IMR-90 (cell line): Measurements from ENCODE around the gene MGST2. TPM values are rescaled to one million over a fixed set of nuclear protein-coding genes. Genes with fewer than 3 reads are reported as not detected.

Experiments
- ATAC-seq: fragments of 200-7000 bp; cut with Tn5 transposase; 2 replicates; pipeline ENCODE4 v1.9.1; 2020; ENCODE audit warnings: low read depth, mild to moderate bottlenecking, moderate library complexity
- BruUV-seq: library from RNA; stranded (reverse); fragments of 400-500 nt; replicated peaks from 2 replicates; lab custom pipeline; 2021; lab: Mats Ljungman, UMichigan
- CTCF ChIA-PET: fragments of 300-600 bp; formaldehyde crosslinking; extraction: SDS; loops from one replicate; lab custom pipeline; 2021; ENCODE audit warnings: antibody characterized with exemption; lab: Yijun Ruan, JAX
- POLR2A ChIA-PET: fragments of 300-600 bp; sonication (Branson Sonifier 250); formaldehyde crosslinking; loops from one replicate; lab custom pipeline; 2022; ENCODE audit warnings: antibody characterized with exemption; ENCODE audit not compliant: unreplicated experiment; lab: Charles Lee
- DNase-seq: peaks from one replicate; pipeline ENCODE4 v3.0.0; 2013
- H2AFZ ChIP-seq: replicated peaks from 2 replicates; pipeline ENCODE3; 2013; ENCODE audit warnings: low read length, mild to moderate bottlenecking; ENCODE audit not compliant: poor library complexity
- H2AK5ac ChIP-seq: 2 replicates; pipeline ENCODE4 v1.6.1; 2013; ENCODE audit warnings: low read depth, low read length, inconsistent platforms
- H2AK9ac ChIP-seq: replicated peaks from 2 replicates; pipeline ENCODE3; 2013; ENCODE audit warnings: mild to moderate bottlenecking, low read depth, low read length, moderate library complexity; ENCODE audit not compliant: poor library complexity
- H2BK120ac ChIP-seq: 2 replicates; pipeline ENCODE4 v1.6.1; 2013; ENCODE audit warnings: low read depth, low read length, inconsistent platforms
- H2BK15ac ChIP-seq: 3 replicates; pipeline ENCODE4 v1.6.1; 2013; ENCODE audit warnings: low read depth, low read length, inconsistent platforms
- H2BK20ac ChIP-seq: 2 replicates; pipeline ENCODE4 v1.6.1; 2013; ENCODE audit warnings: low read depth, mild to moderate bottlenecking, inconsistent platforms, low read length, moderate library complexity
- H2BK5ac ChIP-seq: 2 replicates; pipeline ENCODE4 v1.6.1; 2013; ENCODE audit warnings: mild to moderate bottlenecking, low read depth, low read length, inconsistent platforms; ENCODE audit not compliant: poor library complexity, severe bottlenecking
- H3K14ac ChIP-seq: replicated peaks from 2 replicates; pipeline ENCODE4 v1.6.1; 2013; ENCODE audit warnings: low read depth, low read length, inconsistent platforms
- H3K18ac ChIP-seq: 2 replicates; pipeline ENCODE4 v1.6.1; 2013; ENCODE audit warnings: low read depth, low read length, control low read depth
- H3K23ac ChIP-seq: 2 replicates; pipeline ENCODE4 v1.6.1; 2013; ENCODE audit warnings: low read depth, low read length, inconsistent platforms
- H3K27ac ChIP-seq: 2 replicates; pipeline ENCODE4 v1.5.1; 2013; ENCODE audit warnings: mild to moderate bottlenecking, control low read depth, low read length; ENCODE audit not compliant: insufficient read depth
- H3K27me3 ChIP-seq: 2 replicates; pipeline ENCODE4 v1.6.1; 2013; ENCODE audit warnings: low read length; ENCODE audit not compliant: control insufficient read depth, insufficient read depth
- H3K36me3 ChIP-seq: 2 replicates; pipeline ENCODE4 v1.6.1; 2013; ENCODE audit warnings: low read length, mixed read lengths; ENCODE audit not compliant: control insufficient read depth, insufficient read depth
- H3K4ac ChIP-seq: 2 replicates; pipeline ENCODE4 v1.6.1; 2013; ENCODE audit warnings: low read depth, low read length, inconsistent platforms
- H3K4me1 ChIP-seq: 2 replicates; pipeline ENCODE4 v1.6.1; 2013; ENCODE audit warnings: low read length, mixed read lengths; ENCODE audit not compliant: control insufficient read depth, insufficient read depth
- H3K4me2 ChIP-seq: 2 replicates; pipeline ENCODE4 v1.6.1; 2013; ENCODE audit warnings: low read depth, mild to moderate bottlenecking, control low read depth, low read length, moderate library complexity
- H3K4me3 ChIP-seq: 2 replicates; pipeline ENCODE4 v1.5.1; 2013; ENCODE audit warnings: low read depth, mild to moderate bottlenecking, control low read depth, low read length, moderate library complexity; ENCODE audit not compliant: insufficient read depth
- H3K56ac ChIP-seq: 2 replicates; pipeline ENCODE4 v1.6.1; 2013; ENCODE audit warnings: low read length, inconsistent platforms; ENCODE audit not compliant: insufficient read depth; ENCODE audit errors: extremely low read depth
- H3K79me1 ChIP-seq, 2 experiments: 2 replicates each; pipeline ENCODE4 v1.6.1; 2013; ENCODE audit warnings: low read length in 2 of 2, inconsistent platforms in 1 of 2, low read depth in 1 of 2
- H3K9ac ChIP-seq: 2 replicates; pipeline ENCODE4 v1.6.1; 2013; ENCODE audit warnings: low read depth, low read length, control low read depth
- H3K9me1 ChIP-seq: 2 replicates; pipeline ENCODE4 v1.6.1; 2013; ENCODE audit warnings: low read length, inconsistent platforms; ENCODE audit not compliant: insufficient read depth
- H3K9me3 ChIP-seq: 2 replicates; pipeline ENCODE4 v1.6.1; 2013; ENCODE audit warnings: low read length; ENCODE audit not compliant: control insufficient read depth, insufficient read depth
- H4K20me1 ChIP-seq: 2 replicates; pipeline ENCODE4 v1.6.1; 2013; ENCODE audit warnings: low read length, inconsistent platforms; ENCODE audit not compliant: insufficient read depth
- H4K5ac ChIP-seq: 2 replicates; pipeline ENCODE4 v1.6.1; 2013; ENCODE audit warnings: mild to moderate bottlenecking, low read depth, low read length, control low read depth
- H4K8ac ChIP-seq, 2 experiments: 2 replicates each; pipeline ENCODE4 v1.6.1; 2013; ENCODE audit warnings: low read depth in 2 of 2, low read length in 2 of 2, control low read depth in 1 of 2, inconsistent platforms in 1 of 2
- H4K91ac ChIP-seq: 2 replicates; pipeline ENCODE4 v1.6.1; 2013; ENCODE audit warnings: low read depth, low read length, inconsistent platforms; ENCODE audit not compliant: insufficient read depth
- RAD21 ChIP-seq: IDR thresholded peaks from 2 replicates; pipeline ENCODE4 v1.6.1; 2012; ENCODE audit warnings: low read length, improper control_type of control experiment
- WGBS, 2 experiments: methylation state at CpG; one replicate each; pipeline versions ENCODE4 v1.1.5 to v1.1.7; 2013; ENCODE audit warnings: missing lambda C conversion rate in 2 of 2; ENCODE audit not compliant: insufficient read length in 1 of 2; ENCODE audit errors: extremely low coverage in 2 of 2; 5-methylcytosine and 5-hydroxymethylcytosine counted together
- dilution Hi-C: fragments of 300-500 bp; cut with HindIII; formaldehyde crosslinking; loops from one replicate; pipeline ENCODE4 v1.14.3; 2018; ENCODE audit warnings: low sequenced_read_pairs; ENCODE audit not compliant: unreplicated experiment
- in situ Hi-C: fragments of 300-500 bp; cut with MboI; formaldehyde crosslinking; loops from 3 replicates; pipeline ENCODE4 v1.14.3; 2019; ENCODE audit warnings: low sequenced_read_pairs, inconsistent platforms, mixed read lengths
- intact Hi-C: fragments of 100-400 bp; cut with micrococcal nuclease; formaldehyde crosslinking; loops from 2 replicates; pipeline ENCODE4 v1.10.0; 2022
- polyA plus RNA-seq, 3 experiments: library from polyadenylated mRNA; depleted of rRNA; stranded (reverse); fragments of >200 nt; gene quantifications; 2 replicates each; pipeline ENCODE4 v1.2.3, GENCODE V29; 2012; ENCODE audit warnings: low replicate concordance in 1 of 3
- total RNA-seq: library from RNA; depleted of rRNA; stranded (reverse); fragments of >200 nt; gene quantifications from 2 replicates; pipeline ENCODE4 v1.2.3, GENCODE V29; 2012

MGST2 gene
- total and polyA plus RNA-seq, 2 of the 4 experiments (the other 2 are of a cell fraction), result 4.8 to 10.5 TPM

- Histone ChIP-seq H3K9ac (no peak overlapping the region), H3K4me2 (no peak overlapping the region), H3K4me3 (no peak overlapping the region), H3K14ac (no peak overlapping the region), H3K27me3 (no peaks in the 10 kb centered on the region), H4K20me1 (no peaks in the 10 kb centered on the region), H3K56ac (no peak overlapping the region), H3K79me1 (no peaks in the 10 kb centered on the region), H2BK120ac (no peak overlapping the region), H4K8ac (no peak overlapping the region), H3K9me1 (no peaks in the 10 kb centered on the region), H2BK20ac (no peak overlapping the region), H3K18ac (no peak overlapping the region), H4K5ac (no peak overlapping the region), H4K91ac (no peak overlapping the region), H3K9me3 (no peaks in the 10 kb centered on the region), H2AK5ac (no peak overlapping the region), H3K4ac (no peak overlapping the region), H3K36me3 (no peaks in the 10 kb centered on the region), H3K23ac (no peak overlapping the region), H3K4me1 (no peaks in the 10 kb centered on the region), H2BK15ac (no peak overlapping the region), H2BK5ac (no peak overlapping the region), H2AK9ac (no peak overlapping the region), H3K27ac (no peak overlapping the region), H2AFZ (no peak overlapping the region)
- in situ Hi-C loops, result no loop called here
- BruUV-seq, result no TSS peak
- no peak for TF ChIP-seq RAD21
- ChIA-PET POLR2A (interaction anchor here (0.5 kb wide), 1 partner anchor 84 kb away, joined by 3 read pairs; the partner anchor contains the start of gene MGST2), CTCF (no interaction called here)
- intact Hi-C loops, result no loop called here
- WGBS, 2 experiments, result 92% methylated on average over 3 of the region's 6 CpGs; no CpG with 5 or more reads in 1 of the 2 experiments
- DNase-seq, result no peak
- dilution Hi-C loops, result no loop called here
- ATAC-seq, result no peak
Observed at GRCh38 chr4:139749338-139749737, 83.7 kb downstream of the MGST2 start.
